GM12878 (cell line): ENCODE results near the gene KCTD2. TPM values are rescaled to one million over a fixed set of nuclear protein-coding genes. Genes with fewer than 3 reads are reported as not detected.

ENCODE experiments used
- ATAC-seq: fragments of 200-7000 bp; cut with Tn5 transposase; 3 replicates; pipeline ENCODE4 v1.9.1; 2020; ENCODE audit warnings: mild to moderate bottlenecking, moderate library complexity
- BruUV-seq: library from RNA; stranded (reverse); fragments of 400-500 nt; replicated peaks from 2 replicates; lab custom pipeline; 2021; lab: Mats Ljungman, UMichigan
- CTCF ChIA-PET: fragments of 300-600 bp; sonication (Branson Sonifier 250); formaldehyde crosslinking; extraction: SDS; loops from one replicate; lab custom pipeline; 2021; ENCODE audit warnings: inconsistent platforms; lab: Yijun Ruan, JAX
- POLR2A ChIA-PET: fragments of 350-600 bp; formaldehyde crosslinking; extraction: SDS; loops from one replicate; lab custom pipeline; 2021; ENCODE audit warnings: inconsistent platforms; lab: Charles Lee
- RAD21 ChIA-PET: fragments of 300-600 bp; sonication (Branson Sonifier 250); formaldehyde crosslinking; loops from one replicate; lab custom pipeline; 2023; ENCODE audit warnings: antibody characterized with exemption; ENCODE audit not compliant: unreplicated experiment; lab: Charles Lee
- SMC1A ChIA-PET: fragments of 300-600 bp; sonication (Branson Sonifier 250); formaldehyde crosslinking; loops from one replicate; lab custom pipeline; 2023; ENCODE audit not compliant: unreplicated experiment, uncharacterized antibody; lab: Charles Lee
- DNase-seq: peaks from one replicate; pipeline ENCODE4 v3.0.0-alpha.2; 2011; ENCODE audit warnings: low read depth, low spot score
- FAIRE-seq: peaks from 3 replicates; lab custom pipeline; 2011; peaks lifted over from hg19 to GRCh38; lab: Jason Lieb, UNC
- H2AFZ ChIP-seq: 2 replicates; pipeline ENCODE4 v1.6.0; 2011; ENCODE audit warnings: low read depth, low read length, control low read depth; ENCODE audit not compliant: control insufficient read depth
- H3K27ac ChIP-seq: 2 replicates; pipeline ENCODE4 v1.5.1; 2011; ENCODE audit warnings: control low read depth; ENCODE audit not compliant: control insufficient read depth, insufficient read depth
- H3K27me3 ChIP-seq, 2 experiments: replicated peaks in 1 of 2; 2 replicates each; pipeline versions ENCODE4 v1.6.0 to v1.6.1; 2011; ENCODE audit warnings: low read length in 1 of 2; ENCODE audit not compliant: control insufficient read depth in 2 of 2, insufficient read depth in 2 of 2
- H3K36me3 ChIP-seq, 2 experiments: 2 replicates each; pipeline ENCODE4 v1.5.1; 2011; ENCODE audit warnings: low read length in 1 of 2; ENCODE audit not compliant: control insufficient read depth in 2 of 2, insufficient read depth in 2 of 2
- H3K4me1 ChIP-seq: 2 replicates; pipeline ENCODE4 v1.6.1; 2011; ENCODE audit warnings: mild to moderate bottlenecking, low read length, moderate library complexity, mixed read lengths; ENCODE audit not compliant: control insufficient read depth, insufficient read depth
- H3K4me2 ChIP-seq: 2 replicates; pipeline ENCODE4 v1.6.0; 2011; ENCODE audit warnings: control low read depth; ENCODE audit not compliant: control insufficient read depth, insufficient read depth
- H3K4me3 ChIP-seq: fragments of 200-600 bp; sonication (generic); 2 replicates; pipeline ENCODE4 v1.5.1; 2016
- H3K79me2 ChIP-seq: 2 replicates; pipeline ENCODE4 v1.6.0; 2011; ENCODE audit warnings: low read length; ENCODE audit not compliant: control insufficient read depth, insufficient read depth
- H3K9ac ChIP-seq: 2 replicates; pipeline ENCODE4 v1.8.0; 2011; ENCODE audit warnings: low read length, control low read depth, mixed read lengths; ENCODE audit not compliant: control insufficient read depth, insufficient read depth
- H3K9me3 ChIP-seq: replicated peaks from 3 replicates; pipeline ENCODE4 v1.5.1; 2011; ENCODE audit warnings: mild to moderate bottlenecking, low read length; ENCODE audit not compliant: control insufficient read depth, insufficient read depth
- H4K20me1 ChIP-seq: 2 replicates; pipeline ENCODE4 v1.6.0; 2011; ENCODE audit not compliant: control insufficient read depth, insufficient read depth
- HDGF ChIP-seq: fragments of 450-650 bp; IDR thresholded peaks from 2 replicates; pipeline ENCODE4 v1.6.1; 2016; ENCODE audit warnings: antibody characterized with exemption
- NBN ChIP-seq: fragments of 450-650 bp; IDR thresholded peaks from 2 replicates; pipeline ENCODE4 v1.6.1; 2016
- NFYB ChIP-seq: IDR thresholded peaks from 2 replicates; pipeline ENCODE4 v1.6.1; 2011; ENCODE audit warnings: low read depth, mild to moderate bottlenecking, low read length, improper control_type of control experiment, moderate library complexity; ENCODE audit not compliant: insufficient read depth
- NR2F1 ChIP-seq: fragments of 450-650 bp; conservative IDR thresholded peaks from 2 replicates; pipeline ENCODE4 v1.6.1; 2017; ENCODE audit warnings: mild to moderate bottlenecking
- RAD51 ChIP-seq: fragments of 450-650 bp; IDR thresholded peaks from 2 replicates; pipeline ENCODE4 v1.6.1; 2016; ENCODE audit warnings: moderate library complexity, mild to moderate bottlenecking, inconsistent platforms
- ZZZ3 ChIP-seq: IDR thresholded peaks from 2 replicates; pipeline ENCODE4 v1.6.1; 2011; ENCODE audit warnings: low read depth; ENCODE audit not compliant: control insufficient read depth, insufficient read length
- WGBS: methylation state at CpG from one replicate; pipeline ENCODE4 v1.1.6; 2016; ENCODE audit warnings: low lambda C conversion rate; ENCODE audit not compliant: insufficient replicate concordance, insufficient coverage; ENCODE audit errors: missing lambda C conversion rate; 5-methylcytosine and 5-hydroxymethylcytosine counted together
- in situ Hi-C: fragments of 300-500 bp; cut with MboI; formaldehyde crosslinking; loops from 9 replicates; pipeline ENCODE4 v1.14.3; 2018; ENCODE audit warnings: mixed read lengths
- intact Hi-C: fragments of 100-400 bp; cut with micrococcal nuclease; formaldehyde crosslinking; loops from one replicate; pipeline ENCODE4 v1.14.2; 2022; ENCODE audit not compliant: unreplicated experiment
- polyA plus RNA-seq, 11 experiments: library from polyadenylated mRNA; depleted of rRNA in 4 of 11; unstranded in 6 of 11; stranded (reverse) in 5 of 11; fragments of >200 nt; fragmentation: Nextera tagmentation in 4 of 11; fragmentation: Illumina TruSeq in 1 of 11; extraction: Ambion mirVana in 4 of 11; extraction: Trizol in 1 of 11; gene quantifications; 1 replicate in 1 of 11; 2 replicates in 10 of 11; pipeline versions ENCODE4 v1.2.1 to v1.2.3, GENCODE V29; 2011 to 2016; ENCODE audit warnings: inconsistent platforms in 2 of 11, missing spikeins in 2 of 11, low read depth in 1 of 11
- total RNA-seq, 4 experiments: library from RNA; depleted of rRNA in 3 of 4; stranded (reverse); fragments of >200 nt in 3 of 4; fragmentation: Illumina TruSeq in 1 of 4; extraction: Trizol in 1 of 4; gene quantifications; 2 replicates each; pipeline versions ENCODE4 v1.2.1 to v1.2.3, GENCODE V29; 2013 to 2021
- TF ChIP-seq, protein P1 (sequence below): fragments of 450-650 bp; IDR thresholded peaks from 2 replicates; pipeline ENCODE4 v1.6.1; 2016; ENCODE audit warnings: mild to moderate bottlenecking

Gene KCTD2
- total and polyA plus RNA-seq, 10 of the 15 experiments (the other 5 are each of a cell fraction or from before 2014, with no cell fraction given) = 1.5 to 27.5 (median 13.7) TPM

DNA sequence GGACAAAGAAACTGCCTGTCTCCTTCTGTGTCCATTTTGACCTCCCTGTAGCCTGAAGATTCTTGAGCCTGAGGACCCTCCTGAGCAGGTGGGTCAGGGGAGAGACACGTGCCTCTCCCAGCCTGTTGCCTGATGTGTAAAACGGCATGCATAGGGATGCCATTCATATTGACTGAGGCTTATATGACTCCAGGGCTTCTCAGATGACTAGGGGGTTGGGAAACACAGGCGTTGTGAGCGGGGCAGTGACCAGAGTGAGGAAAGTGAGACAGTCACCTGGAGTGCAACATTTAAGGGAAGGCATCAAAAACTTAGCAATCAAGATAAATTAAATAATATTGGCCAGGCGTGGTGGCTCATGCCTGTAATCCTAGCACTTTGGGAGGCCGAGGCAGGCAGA is 35.7 kb downstream of the KCTD2 start (continued):
- TF ChIP-seq HDGF (no peak), NBN (no peak), ZZZ3 (no peak), NFYB (no peak), RAD51 (no peak)
- TF ChIP-seq, protein P1, sequence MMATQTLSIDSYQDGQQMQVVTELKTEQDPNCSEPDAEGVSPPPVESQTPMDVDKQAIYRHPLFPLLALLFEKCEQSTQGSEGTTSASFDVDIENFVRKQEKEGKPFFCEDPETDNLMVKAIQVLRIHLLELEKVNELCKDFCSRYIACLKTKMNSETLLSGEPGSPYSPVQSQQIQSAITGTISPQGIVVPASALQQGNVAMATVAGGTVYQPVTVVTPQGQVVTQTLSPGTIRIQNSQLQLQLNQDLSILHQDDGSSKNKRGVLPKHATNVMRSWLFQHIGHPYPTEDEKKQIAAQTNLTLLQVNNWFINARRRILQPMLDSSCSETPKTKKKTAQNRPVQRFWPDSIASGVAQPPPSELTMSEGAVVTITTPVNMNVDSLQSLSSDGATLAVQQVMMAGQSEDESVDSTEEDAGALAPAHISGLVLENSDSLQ = no peak

DNA sequence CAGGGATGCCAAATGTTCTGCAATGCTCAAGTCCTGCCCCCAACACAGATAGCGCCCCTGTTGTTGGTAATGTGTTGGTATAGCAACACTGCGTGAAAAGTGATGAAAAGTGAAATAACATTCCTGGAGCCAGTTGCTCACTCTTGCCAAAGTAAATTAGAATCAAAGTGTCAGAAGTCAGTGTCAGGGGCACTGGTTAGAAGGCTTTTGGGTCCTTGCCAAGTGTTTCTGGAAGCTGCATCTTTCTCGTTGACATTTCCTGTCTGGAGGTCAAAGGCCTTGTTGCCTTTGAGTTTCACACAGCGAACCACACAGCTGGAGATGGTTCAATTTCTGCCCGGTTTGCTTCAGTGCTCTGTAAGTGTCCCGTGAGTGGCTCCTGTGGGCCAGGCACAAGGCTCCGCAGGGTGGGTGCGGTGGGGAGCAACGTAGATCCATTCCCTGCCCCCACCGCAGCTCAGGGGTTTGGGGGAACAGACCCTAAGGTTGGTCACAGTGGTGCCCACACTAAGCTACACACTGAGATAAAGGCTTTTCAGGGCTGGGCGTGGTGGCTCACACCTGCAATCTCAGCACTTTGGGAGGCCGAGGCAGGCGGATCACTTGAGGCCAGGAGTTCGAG is 37.1 kb downstream of the KCTD2 start:
- intact Hi-C loops = no loop called here
- ChIA-PET POLR2A (interaction anchor here (0.6 to 1.5 kb wide), 2 partner anchors 10 to 312 kb away, joined by 3 to 5 read pairs; no protein-coding TSS in a partner anchor), SMC1A (interaction anchor here (1.1 kb wide), 1 partner anchor 30 kb away, joined by 3 read pairs; no protein-coding TSS in a partner anchor), RAD21 (interaction anchor here (1.2 to 1.7 kb wide), 3 partner anchors 15 to 36 kb away, joined by 3 to 6 read pairs (median 5); no protein-coding TSS in a partner anchor)
- Histone ChIP-seq H3K36me3 (no peaks in the 10 kb centered on the region), H3K4me3 (no peak overlapping the region), H2AFZ (no peak overlapping the region), H3K27me3 (no peaks in the 10 kb centered on the region), H3K9me3 (no peaks in the 10 kb centered on the region), H3K4me1 (peaks cover 22% of the 10 kb centered on the region), H3K4me2 (no peak overlapping the region), H3K27ac (no peak overlapping the region), H3K79me2 (no peaks in the 10 kb centered on the region), H3K9ac (no peak overlapping the region)
- BruUV-seq = no TSS peak
- in situ Hi-C loops = no loop called here
- DNase-seq (no peak), ATAC-seq (no peak)
- TF ChIP-seq HDGF = no peak
- peak; percentile 63; the same call in 1 of the 2 replicates for TF ChIP-seq NR2F1
- TF ChIP-seq, all 136 proteins: peak for 1
- H4K20me1 ChIP-seq = no peaks in the 10 kb centered on the region
- CTCF ChIA-PET = interaction anchor here (1.1 to 1.8 kb wide), 2 partner anchors 11 to 30 kb away, joined by 3 to 7 read pairs; no protein-coding TSS in a partner anchor
- 69% methylated on average over 14 of the region's 14 CpGs for WGBS
- FAIRE-seq = no peak
